HAP-1 (cell line): ENCODE measurements around the gene MAP3K21.

Source experiments
- DNase-seq, 2 experiments: peaks; one replicate each; pipeline ENCODE4 v3.0.0-alpha.2; 2016 to 2020; ENCODE audit warnings: low spot score in 2 of 2
- H3K27me3 ChIP-seq: fragments of 250-450 bp; sonication (Bioruptor Pico); 2 replicates; pipeline ENCODE4 v1.5.1; 2020; ENCODE audit warnings: low read depth, mild to moderate bottlenecking, moderate library complexity
- H3K36me3 ChIP-seq: fragments of 250-450 bp; sonication (Bioruptor Pico); replicated peaks from 2 replicates; pipeline ENCODE4 v1.5.1; 2020; ENCODE audit warnings: mild to moderate bottlenecking
- H3K4me1 ChIP-seq: fragments of 250-450 bp; sonication (Bioruptor Pico); 2 replicates; pipeline ENCODE4 v1.5.1; 2020; ENCODE audit warnings: mild to moderate bottlenecking
- H3K4me3 ChIP-seq: fragments of 250-450 bp; sonication (Bioruptor Pico); 2 replicates; pipeline ENCODE4 v1.5.1; 2020; ENCODE audit warnings: mild to moderate bottlenecking, moderate library complexity
- H3K9me3 ChIP-seq: fragments of 250-450 bp; sonication (Bioruptor Pico); 2 replicates; pipeline ENCODE4 v1.5.1; 2020; ENCODE audit warnings: mild to moderate bottlenecking, moderate library complexity
- in situ Hi-C: fragments of 300-500 bp; cut with MboI; formaldehyde crosslinking; loops from 3 replicates; pipeline ENCODE4 v1.14.3; 2020; ENCODE audit warnings: low sequenced_read_pairs, inconsistent platforms, mixed read lengths

Gene MAP3K21

DNA sequence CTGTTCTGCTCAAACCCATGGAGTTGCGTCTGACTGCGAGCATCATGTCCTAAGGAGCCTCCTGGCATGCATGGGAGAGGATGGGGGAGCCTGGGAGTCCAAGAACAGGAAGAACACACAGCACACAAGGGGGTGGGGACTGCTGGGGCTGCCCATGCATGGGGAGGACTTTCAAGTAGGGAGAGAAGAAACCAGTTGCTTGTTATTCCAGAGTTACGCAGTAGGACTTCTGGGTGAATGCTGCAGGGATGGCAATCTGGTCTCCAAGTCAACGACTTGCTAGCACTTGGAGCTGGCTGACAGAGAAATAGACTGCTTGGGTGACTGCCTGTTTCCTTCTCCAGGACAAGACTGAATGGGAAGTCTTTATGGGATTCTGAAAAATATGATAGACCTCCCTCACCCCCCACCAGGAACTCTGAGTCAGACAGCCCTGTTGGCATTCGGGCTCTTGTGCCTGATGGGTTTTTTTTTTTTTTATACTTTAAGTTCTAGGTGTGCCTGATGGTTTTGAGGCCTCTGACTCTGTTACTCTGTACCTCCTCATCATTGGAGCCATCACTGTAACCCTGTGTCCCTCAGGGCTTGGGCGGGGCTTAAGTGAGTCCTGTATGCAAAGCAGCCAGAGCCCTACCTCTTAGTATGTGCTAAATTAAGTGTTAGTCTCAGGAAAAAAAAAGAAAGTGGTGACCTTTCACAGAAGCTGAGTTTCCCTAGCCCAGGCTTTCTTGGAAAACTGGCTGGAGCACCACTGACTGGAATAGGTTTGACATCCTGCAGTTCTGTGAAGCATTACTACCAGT, 30.3 kb downstream of the MAP3K21 start:
- in situ Hi-C loops, result no loop called here
- H3K4me1 ChIP-seq, result no peaks in the 10 kb centered on the region

DNA sequence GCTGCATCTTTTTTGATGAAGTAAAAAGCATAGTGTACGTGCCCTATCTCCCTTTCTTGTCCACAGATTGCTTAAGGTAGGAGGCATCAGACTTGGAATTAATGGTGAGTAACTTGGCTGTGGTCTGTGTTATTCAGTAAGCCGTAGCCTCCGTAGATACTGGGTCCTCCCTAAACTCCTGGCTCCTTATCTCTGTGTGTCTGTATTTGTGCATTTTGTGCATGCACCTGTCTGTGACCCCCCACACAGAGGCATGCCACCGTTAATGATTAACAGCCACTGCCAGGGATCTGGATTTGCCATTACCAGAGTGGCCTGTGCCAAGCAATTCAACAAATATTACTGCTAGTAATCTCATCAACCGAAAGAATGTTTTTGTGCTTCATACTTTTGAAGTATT, 31.9 kb downstream of the MAP3K21 start:
- H3K36me3 ChIP-seq, result peaks cover 27% of the 10 kb centered on the region
- H3K4me1 ChIP-seq, result no peaks in the 10 kb centered on the region
- no peak overlapping the region for H3K4me3 ChIP-seq
- no peak for DNase-seq
- H3K27me3 ChIP-seq, result no peaks in the 10 kb centered on the region
- H3K9me3 ChIP-seq, result no peaks in the 10 kb centered on the region
- in situ Hi-C loops, result no loop called here

More for the DNA sequence above, 30.3 kb downstream of the MAP3K21 start:
- Histone ChIP-seq H3K9me3 (no peaks in the 10 kb centered on the region), H3K36me3 (peaks cover 31% of the 10 kb centered on the region), H3K4me3 (no peak overlapping the region), H3K27me3 (no peaks in the 10 kb centered on the region)
- DNase-seq, result no peak

DNA sequence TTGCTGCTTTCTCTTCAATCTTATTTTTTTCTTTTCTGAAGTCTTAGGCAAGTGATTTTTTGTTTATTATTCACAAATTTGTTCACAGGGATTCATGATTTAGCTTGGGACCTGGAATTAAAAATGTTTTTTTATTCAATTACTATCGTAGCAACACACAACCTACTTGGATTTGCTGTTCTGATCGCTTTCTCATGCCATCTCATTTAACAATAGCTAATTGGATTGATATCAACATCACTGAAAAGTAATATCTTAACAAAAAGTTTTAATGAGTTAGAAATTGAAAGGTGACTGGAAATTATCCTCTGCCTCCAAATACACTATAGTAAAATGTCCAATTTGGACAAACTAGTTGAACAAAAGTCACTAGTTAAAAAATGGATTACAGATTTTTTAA, 32.4 kb downstream of the MAP3K21 start:
- in situ Hi-C loops, result no loop called here
- DNase-seq, result no peak
- no peaks in the 10 kb centered on the region for H3K9me3 ChIP-seq

DNA sequence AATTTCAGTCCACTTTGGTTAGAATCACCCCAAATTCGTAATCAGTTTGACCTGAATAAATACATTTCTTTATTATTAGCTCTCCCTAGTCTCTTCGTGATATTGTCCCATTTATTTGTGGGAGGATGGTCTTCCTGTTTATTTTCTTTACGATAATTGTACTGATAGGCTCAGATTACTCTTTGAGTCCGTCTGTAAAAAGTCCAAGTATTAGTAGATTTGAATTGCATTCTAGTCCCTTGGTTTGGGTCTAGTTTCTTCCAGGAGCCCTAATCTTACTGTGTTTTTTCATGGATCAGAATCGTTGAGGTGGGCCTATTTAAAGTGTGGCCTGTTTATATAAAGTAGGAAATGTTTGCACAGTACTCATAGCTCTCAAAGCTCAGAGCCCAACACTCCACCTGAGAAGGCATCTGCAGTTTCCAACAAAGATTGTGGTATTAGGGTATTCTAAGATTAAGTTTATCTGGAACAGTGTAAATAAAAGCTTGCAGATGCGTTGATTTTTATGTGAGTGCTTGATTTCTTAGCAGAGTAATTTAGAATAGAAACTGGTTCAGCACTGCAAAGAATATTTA, 33.1 kb downstream of the MAP3K21 start:
- Histone ChIP-seq H3K4me3 (no peak overlapping the region), H3K36me3 (peaks cover 23% of the 10 kb centered on the region), H3K27me3 (no peaks in the 10 kb centered on the region), H3K9me3 (no peaks in the 10 kb centered on the region), H3K4me1 (no peaks in the 10 kb centered on the region)
- in situ Hi-C loops, result no loop called here
- no peak for DNase-seq

More for the DNA sequence above, 32.4 kb downstream of the MAP3K21 start:
- no peak overlapping the region for H3K4me3 ChIP-seq
- H3K27me3 ChIP-seq, result no peaks in the 10 kb centered on the region
- H3K36me3 ChIP-seq, result peaks cover 23% of the 10 kb centered on the region
- no peaks in the 10 kb centered on the region for H3K4me1 ChIP-seq

DNA sequence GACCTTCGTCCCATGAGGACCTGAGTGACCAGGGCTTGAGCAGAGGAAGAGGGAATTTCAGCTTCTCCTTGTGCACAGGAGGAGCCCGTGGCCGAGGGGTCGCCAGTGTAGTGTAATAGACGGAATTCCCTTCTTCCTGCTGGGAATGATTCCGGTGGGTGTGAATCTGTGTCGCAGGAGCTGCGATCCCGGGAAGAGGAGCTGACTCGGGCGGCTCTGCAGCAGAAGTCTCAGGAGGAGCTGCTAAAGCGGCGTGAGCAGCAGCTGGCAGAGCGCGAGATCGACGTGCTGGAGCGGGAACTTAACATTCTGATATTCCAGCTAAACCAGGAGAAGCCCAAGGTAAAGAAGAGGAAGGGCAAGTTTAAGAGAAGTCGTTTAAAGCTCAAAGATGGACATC, 34.4 kb downstream of the MAP3K21 start:
- no peaks in the 10 kb centered on the region for H3K9me3 ChIP-seq
- H3K36me3 ChIP-seq, result peaks cover 20% of the 10 kb centered on the region
- no peak for DNase-seq
- no peaks in the 10 kb centered on the region for H3K27me3 ChIP-seq
- H3K4me3 ChIP-seq, result no peak overlapping the region
- peaks cover 3% of the 10 kb centered on the region for H3K4me1 ChIP-seq
- in situ Hi-C loops, result no loop called here

DNA sequence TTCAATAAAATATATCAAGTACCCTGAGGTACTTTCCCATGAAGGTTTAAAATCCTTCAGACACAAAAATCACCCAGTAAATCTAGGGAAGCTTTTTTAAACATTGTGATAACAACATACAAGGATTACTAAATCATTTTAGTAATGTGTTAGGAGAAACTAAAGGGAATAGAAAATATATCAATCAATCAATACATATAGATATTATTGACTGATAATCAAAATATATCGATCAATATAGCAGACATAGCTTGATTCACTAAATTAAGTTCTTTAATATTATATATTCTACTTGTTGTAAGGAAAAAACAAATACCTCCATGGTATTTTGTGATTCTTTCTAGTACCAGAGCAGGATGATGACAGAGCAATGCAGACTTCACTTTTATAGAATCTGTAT, 35.2 kb downstream of the MAP3K21 start:
- in situ Hi-C loops, result no loop called here
- no peak for DNase-seq
- no peaks in the 10 kb centered on the region for H3K9me3 ChIP-seq

DNA sequence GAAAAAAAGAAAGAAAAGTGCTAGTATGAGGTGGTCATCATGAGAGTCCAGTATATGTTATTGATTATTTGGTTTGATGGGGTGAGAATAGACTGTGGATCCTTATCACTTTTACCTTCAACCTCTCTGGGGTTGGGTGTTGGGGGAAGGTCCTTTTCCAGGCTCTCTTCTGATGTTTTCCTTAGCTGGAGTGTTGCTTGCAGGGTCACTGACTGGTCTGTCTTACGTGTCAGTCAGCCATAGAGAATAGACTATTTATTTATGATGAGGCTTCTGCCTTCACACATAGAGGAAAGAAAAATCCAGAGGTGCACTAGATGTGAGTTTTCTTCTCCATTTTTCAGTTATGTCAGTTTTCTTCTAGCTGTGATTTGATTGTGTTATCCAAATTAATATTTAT, 36.5 kb downstream of the MAP3K21 start:
- Histone ChIP-seq H3K4me1 (peaks cover 9% of the 10 kb centered on the region), H3K4me3 (no peak overlapping the region), H3K27me3 (no peaks in the 10 kb centered on the region), H3K36me3 (peaks cover 20% of the 10 kb centered on the region), H3K9me3 (no peaks in the 10 kb centered on the region)
- in situ Hi-C loops, result no loop called here
- DNase-seq, result no peak

More for the DNA sequence above, 35.2 kb downstream of the MAP3K21 start:
- Histone ChIP-seq H3K27me3 (no peaks in the 10 kb centered on the region), H3K4me1 (peaks cover 9% of the 10 kb centered on the region), H3K36me3 (peaks cover 20% of the 10 kb centered on the region), H3K4me3 (no peak overlapping the region)

DNA sequence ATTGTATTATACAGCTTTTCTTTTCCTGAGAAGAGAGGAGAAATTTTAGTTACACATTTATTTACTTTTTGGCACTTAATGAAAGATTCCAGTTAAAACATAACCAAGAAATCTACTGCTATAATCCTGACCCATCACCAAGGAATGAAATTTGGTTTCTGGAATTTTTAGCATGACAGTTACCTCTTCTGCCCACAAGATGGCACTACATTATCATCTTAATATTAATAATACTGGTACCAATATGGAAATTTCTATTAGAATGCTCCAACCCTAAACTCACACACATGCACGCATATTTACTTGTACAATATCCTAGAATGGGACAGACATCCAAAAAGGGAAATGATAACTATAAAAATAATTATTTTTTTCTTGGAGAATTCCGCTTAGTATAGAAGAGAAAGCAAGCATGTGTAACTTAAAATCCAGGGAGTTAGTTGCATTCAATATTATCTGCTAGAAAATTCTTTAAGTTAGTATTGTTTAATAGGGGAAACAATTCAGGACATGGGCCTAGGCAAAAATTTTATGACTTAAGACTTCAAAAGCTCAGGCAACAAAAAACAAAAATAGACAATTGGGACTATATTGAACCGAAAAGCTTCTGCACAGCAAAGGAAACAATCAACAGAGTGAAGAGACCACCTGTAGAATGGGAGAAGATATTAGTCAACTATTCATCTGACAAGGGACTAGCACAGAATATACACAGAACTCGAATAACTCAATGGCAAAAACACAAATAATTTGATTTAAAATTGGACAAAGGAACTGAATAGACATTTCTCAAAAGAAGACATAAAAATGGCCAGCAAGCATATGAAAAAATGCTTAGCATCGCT, 37.4 kb downstream of the MAP3K21 start:
- no peak overlapping the region for H3K4me3 ChIP-seq
- peaks cover 9% of the 10 kb centered on the region for H3K4me1 ChIP-seq
- H3K36me3 ChIP-seq, result peaks cover 20% of the 10 kb centered on the region
- in situ Hi-C loops, result no loop called here
- DNase-seq, result no peak
- no peaks in the 10 kb centered on the region for H3K9me3 ChIP-seq
- H3K27me3 ChIP-seq, result no peaks in the 10 kb centered on the region

DNA sequence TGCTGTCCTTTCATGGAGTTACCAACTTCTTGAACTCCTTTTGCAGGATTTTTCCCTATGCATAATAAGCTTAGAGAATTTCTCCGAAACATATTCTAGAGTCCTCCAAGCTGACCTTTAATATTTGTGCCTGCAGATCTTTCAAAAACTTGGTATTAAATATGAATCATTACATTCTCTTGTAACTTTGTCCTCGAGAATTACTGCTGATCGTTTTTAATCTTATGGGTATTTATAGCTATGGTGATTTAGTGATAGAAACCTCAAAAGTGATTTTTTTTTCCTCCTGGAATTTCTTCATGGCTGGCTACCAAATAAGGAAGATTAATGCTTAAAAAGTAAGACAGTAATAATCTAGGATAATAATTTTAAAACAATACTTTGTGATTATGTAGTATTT, 39.1 kb downstream of the MAP3K21 start:
- in situ Hi-C loops, result no loop called here
- no peak for DNase-seq
- Histone ChIP-seq H3K27me3 (no peaks in the 10 kb centered on the region), H3K9me3 (no peaks in the 10 kb centered on the region), H3K4me1 (peaks cover 9% of the 10 kb centered on the region), H3K36me3 (peaks cover 16% of the 10 kb centered on the region), H3K4me3 (no peak overlapping the region)

DNA sequence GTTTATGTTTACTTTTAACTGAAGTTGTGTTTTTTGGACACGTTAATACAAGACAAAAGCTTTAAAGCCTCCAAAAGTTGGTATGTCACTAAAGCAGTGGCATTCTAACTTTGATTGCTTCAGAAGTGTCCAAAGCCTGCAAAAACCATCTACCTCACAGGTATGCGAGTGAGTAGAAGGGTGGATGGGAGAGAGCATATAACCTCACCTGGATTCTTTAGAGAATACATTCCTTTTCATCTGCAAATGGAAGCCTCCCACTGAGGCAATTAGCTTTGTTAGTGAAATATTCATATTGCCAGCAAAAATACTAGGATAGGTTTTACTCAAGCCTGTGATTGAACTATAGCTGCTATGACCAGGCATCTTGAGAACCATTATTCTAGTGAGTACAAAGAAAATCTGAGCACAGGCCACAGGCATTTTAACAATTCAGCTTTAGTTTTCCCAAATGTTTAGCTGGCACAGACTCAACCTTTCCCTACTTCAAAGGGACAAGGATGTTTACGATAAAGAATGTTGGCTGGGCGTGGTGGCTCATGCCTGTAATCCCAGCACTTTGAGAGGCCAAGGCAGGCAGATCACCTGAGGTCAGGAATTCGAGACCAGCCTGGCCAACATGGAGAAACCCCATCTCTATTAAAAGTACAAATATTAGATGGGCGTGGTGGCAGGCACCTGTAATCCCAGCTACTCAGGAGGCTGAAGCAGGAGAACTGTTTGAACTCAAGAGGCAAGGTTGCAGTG, 39.7 kb downstream of the MAP3K21 start:
- H3K4me1 ChIP-seq, result peaks cover 9% of the 10 kb centered on the region
- H3K27me3 ChIP-seq, result no peaks in the 10 kb centered on the region
- H3K9me3 ChIP-seq, result no peaks in the 10 kb centered on the region
- H3K4me3 ChIP-seq, result no peak overlapping the region
- peaks cover 9% of the 10 kb centered on the region for H3K36me3 ChIP-seq
- DNase-seq, result peak; percentile 31 to 42
- in situ Hi-C loops, result no loop called here

DNA sequence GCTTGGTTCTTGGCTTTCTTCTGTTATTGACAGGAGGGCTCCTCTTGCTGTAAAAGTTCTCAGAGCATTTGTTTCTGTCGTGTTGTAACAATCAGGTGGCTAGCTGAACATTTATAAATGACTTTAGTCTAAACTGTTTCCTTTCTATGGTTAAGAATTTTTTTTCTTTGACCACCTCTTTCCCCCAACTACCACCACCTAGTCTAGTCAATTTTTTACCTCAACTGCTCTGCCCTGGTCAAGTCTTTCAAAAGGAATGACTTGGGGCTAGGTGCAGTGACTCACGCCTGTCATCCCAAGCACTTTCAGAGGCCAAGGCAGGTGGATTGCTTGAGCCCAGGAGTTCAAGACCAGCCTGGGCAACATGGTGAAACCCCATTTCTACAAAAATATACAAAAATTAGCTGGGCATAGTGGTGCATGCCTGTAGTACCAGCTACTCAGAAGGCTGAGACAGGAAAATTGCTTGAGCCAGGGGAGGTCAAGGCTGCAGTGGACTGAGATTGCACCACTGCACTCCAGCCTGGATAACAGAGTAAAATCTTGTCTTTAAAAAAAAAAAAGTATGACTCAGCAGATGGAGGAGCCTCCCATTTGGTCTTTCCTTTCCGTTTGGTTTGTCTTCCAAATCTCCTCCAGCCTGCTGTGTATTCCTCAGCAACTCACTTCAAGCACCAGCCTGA, 40.7 kb downstream of the MAP3K21 start:
- H3K4me1 ChIP-seq, result peaks cover 9% of the 10 kb centered on the region
- no peaks in the 10 kb centered on the region for H3K9me3 ChIP-seq
- H3K27me3 ChIP-seq, result no peaks in the 10 kb centered on the region
- DNase-seq, result no peak
- in situ Hi-C loops, result no loop called here
- H3K36me3 ChIP-seq, result peaks cover 5% of the 10 kb centered on the region
- H3K4me3 ChIP-seq, result no peak overlapping the region

DNA sequence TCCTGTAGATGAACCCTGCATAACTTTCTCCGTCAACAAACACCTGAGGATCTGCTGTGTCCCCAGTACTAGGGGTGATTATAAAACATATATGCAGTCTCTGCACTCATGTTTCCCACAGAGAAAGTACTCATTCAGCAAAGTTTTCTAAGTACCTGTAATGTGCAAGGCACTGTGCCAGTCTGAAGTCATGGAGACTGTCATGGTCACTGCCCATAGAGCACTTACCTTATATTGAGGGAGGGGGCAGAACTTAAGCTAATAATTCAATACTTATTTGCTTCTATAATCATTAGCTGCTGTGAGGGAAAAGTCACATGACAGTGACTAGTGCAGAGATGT, 41.2 kb downstream of the MAP3K21 start:
- H3K4me3 ChIP-seq, result no peak overlapping the region
- DNase-seq, result no peak
- peaks cover 9% of the 10 kb centered on the region for H3K4me1 ChIP-seq
- no peaks in the 10 kb centered on the region for H3K9me3 ChIP-seq
- no peaks in the 10 kb centered on the region for H3K27me3 ChIP-seq
- in situ Hi-C loops, result no loop called here
- peaks cover 5% of the 10 kb centered on the region for H3K36me3 ChIP-seq
